ENCODE data around the gene AGAP1. TPM values are rescaled to one million over a fixed set of nuclear protein-coding genes. Genes with fewer than 3 reads are reported as not detected.
A peak's percentile ranks its signal among the peaks of the same experiment; 100 is the strongest.

Gene AGAP1
- polyA plus RNA-seq, 4 donors, result 9.8 to 19.2 (median 15.5) TPM

DNA sequence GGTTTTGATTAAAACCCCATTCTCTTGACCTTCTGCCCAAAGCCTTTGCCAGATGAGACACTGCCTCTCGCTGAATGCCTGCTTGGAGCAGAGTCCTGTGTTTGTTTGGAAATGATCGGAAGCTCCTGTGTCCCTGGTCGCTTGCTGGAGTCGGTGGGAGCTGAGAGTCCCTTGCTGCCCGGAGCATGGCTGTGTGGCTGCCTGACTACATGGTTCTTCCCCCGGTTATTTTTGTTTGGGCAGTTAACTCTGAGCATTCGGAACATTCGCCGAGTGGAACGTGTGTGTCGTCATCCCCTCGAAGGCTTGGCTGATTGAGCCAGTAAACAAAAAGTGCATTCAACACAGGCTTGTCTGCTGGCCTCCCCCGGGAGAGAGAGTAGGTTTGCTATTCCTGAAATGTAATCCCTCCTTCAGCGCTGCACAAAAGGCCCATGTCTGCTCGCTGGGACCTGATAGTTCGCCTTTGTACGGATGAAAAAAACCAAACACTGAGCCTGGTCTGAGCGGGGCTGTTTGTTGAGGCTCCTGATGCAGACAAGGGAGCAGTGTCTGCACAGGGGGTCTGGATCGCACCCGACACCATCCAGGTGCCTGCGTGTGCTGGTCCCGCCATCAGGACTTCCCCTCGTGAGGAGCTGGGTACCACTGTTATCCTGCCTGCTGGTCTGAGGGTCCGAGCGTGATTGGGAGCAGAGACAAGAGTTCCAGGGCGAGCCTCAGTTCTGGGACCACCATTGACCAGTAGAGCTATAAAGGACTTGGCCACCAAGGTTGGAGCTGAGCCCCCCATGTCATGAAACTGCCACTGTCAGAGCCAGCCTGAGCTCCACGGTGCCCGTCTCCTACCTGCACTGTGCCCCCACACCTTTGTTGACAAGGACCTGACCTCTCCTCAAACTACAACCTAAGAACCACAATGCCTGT is 83.8 kb downstream of the AGAP1 start:
- H3K27ac ChIP-seq (ENCODE audit: low read depth in 1 of 3, low read length in 2 of 3), result no peak overlapping the region
- no peak overlapping the region for H3K4me3 ChIP-seq (ENCODE audit: low read depth in 1 of 3, low read length in 3 of 3)
- FAIRE-seq (no peak), DNase-seq (no peak)
- no peaks in the 10 kb centered on the region for H3K27me3 ChIP-seq (ENCODE audit: control insufficient read depth in 3 of 3, insufficient read depth in 3 of 3, low read length in 3 of 3)
- no peaks in the 10 kb centered on the region for H3K9me3 ChIP-seq (ENCODE audit: control insufficient read depth in 2 of 2, insufficient read depth in 1 of 2, low read depth in 1 of 2, low read length in 1 of 2)
- 71 to 87% (median 82%) methylated on average over 28 of the region's 28 CpGs for WGBS, 3 donors
- H3K36me3 ChIP-seq (ENCODE audit: control insufficient read depth in 3 of 3, insufficient read depth in 2 of 3, low read depth in 1 of 3, low read length in 3 of 3), result peaks cover 0 to 2% (median 0%) of the 10 kb centered on the region in 3 donors
- H3K4me1 ChIP-seq (ENCODE audit: control insufficient read depth in 3 of 3, insufficient read depth in 2 of 3, low read depth in 1 of 3, low read length in 2 of 3), result peaks cover 0 to 3% (median under 1%) of the 10 kb centered on the region in 3 donors

DNA sequence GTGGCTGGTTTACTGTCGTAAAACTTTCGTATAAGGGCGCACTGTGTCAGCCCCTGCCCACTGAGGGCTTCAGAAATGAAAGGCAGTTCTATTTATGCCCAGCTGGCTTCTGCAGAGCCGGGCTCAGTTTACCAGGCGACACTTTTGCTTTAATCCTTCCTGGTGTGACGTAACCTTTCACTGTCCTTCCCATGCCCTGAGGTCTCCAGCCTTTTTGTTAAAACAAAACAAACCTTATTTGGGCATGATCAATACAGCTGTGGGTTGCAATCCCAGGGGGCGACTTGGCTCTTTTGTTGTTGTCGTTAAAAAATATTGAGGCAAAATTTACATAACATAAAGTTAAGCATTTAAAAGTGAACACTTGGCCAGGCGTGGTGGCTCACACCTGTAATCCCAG is 85.3 kb downstream of the AGAP1 start:
- WGBS, 3 donors, result 90 to 94% (median 91%) methylated on average over 9 of the region's 9 CpGs
- H3K36me3 ChIP-seq (ENCODE audit: control insufficient read depth in 3 of 3, insufficient read depth in 2 of 3, low read depth in 1 of 3, low read length in 3 of 3), result no peaks in the 10 kb centered on the region
- no peaks in the 10 kb centered on the region for H3K27me3 ChIP-seq (ENCODE audit: control insufficient read depth in 3 of 3, insufficient read depth in 3 of 3, low read length in 3 of 3)
- no peak overlapping the region for H3K4me3 ChIP-seq (ENCODE audit: low read depth in 1 of 3, low read length in 3 of 3)
- FAIRE-seq, result no peak
- no peak for DNase-seq
- peaks cover 2 to 4% (median 3%) of the 10 kb centered on the region in 3 donors for H3K4me1 ChIP-seq (ENCODE audit: control insufficient read depth in 3 of 3, insufficient read depth in 2 of 3, low read depth in 1 of 3, low read length in 2 of 3)
- H3K27ac ChIP-seq (ENCODE audit: low read depth in 1 of 3, low read length in 2 of 3), result no peak overlapping the region
- no peaks in the 10 kb centered on the region for H3K9me3 ChIP-seq (ENCODE audit: control insufficient read depth in 2 of 2, insufficient read depth in 1 of 2, low read depth in 1 of 2, low read length in 1 of 2)

GRCh38 chr2:235580426-235581157 is 86.7 kb downstream of the AGAP1 start:
- Histone ChIP-seq H3K27ac (ENCODE audit: low read depth in 1 of 3, low read length in 2 of 3) (no peak overlapping the region), H3K4me3 (ENCODE audit: low read depth in 1 of 3, low read length in 3 of 3) (no peak overlapping the region), H3K9me3 (ENCODE audit: control insufficient read depth in 2 of 2, insufficient read depth in 1 of 2, low read depth in 1 of 2, low read length in 1 of 2) (no peaks in the 10 kb centered on the region), H3K27me3 (ENCODE audit: control insufficient read depth in 3 of 3, insufficient read depth in 3 of 3, low read length in 3 of 3) (no peaks in the 10 kb centered on the region), H3K4me1 (ENCODE audit: control insufficient read depth in 3 of 3, insufficient read depth in 2 of 3, low read depth in 1 of 3, low read length in 2 of 3) (peaks cover 2 to 4% (median 3%) of the 10 kb centered on the region in 3 donors), H3K36me3 (ENCODE audit: control insufficient read depth in 3 of 3, insufficient read depth in 2 of 3, low read depth in 1 of 3, low read length in 3 of 3) (peaks cover 0 to 2% (median 0%) of the 10 kb centered on the region in 3 donors)
- DNase-seq (no peak), FAIRE-seq (no peak)
- WGBS, 3 donors, result 77 to 93% (median 78%) methylated on average over 7 of the region's 7 CpGs

DNA sequence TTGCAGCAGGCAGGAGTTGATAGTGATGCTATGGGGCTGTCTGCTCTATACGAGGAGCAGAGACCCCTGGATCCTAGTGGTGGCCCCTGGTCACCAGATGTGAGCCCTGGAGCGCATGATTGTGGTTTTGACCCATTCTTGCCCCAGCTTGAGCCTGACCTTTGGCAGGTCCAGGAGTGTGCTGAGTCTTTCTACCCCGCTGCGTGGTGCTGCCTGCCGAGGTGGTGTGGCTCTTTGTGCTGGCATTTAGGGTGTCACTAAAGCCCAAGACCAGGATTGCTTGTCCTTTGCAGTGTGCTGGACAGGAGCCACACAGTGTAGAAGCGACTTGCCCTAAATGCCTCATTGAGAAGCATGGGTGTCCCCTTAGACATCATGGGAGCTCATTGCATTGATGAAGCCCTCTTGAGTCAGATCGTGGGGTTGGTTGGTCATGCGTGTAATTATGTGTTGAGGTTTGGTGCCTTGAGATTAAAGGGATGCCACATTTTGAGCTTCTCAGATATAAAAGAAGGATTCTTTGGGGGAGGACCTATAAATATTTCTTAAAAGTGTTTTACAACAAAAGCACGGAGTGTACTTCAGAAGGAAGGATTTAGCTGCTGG is 88.3 kb downstream of the AGAP1 start:
- 84 to 88% (median 88%) methylated on average over 9 of the region's 9 CpGs for WGBS, 3 donors
- DNase-seq, result no peak
- FAIRE-seq, result no peak
- Histone ChIP-seq H3K9me3 (ENCODE audit: control insufficient read depth in 2 of 2, insufficient read depth in 1 of 2, low read depth in 1 of 2, low read length in 1 of 2) (no peaks in the 10 kb centered on the region), H3K4me1 (ENCODE audit: control insufficient read depth in 3 of 3, insufficient read depth in 2 of 3, low read depth in 1 of 3, low read length in 2 of 3) (peaks cover 0 to 4% (median 2%) of the 10 kb centered on the region in 3 donors), H3K36me3 (ENCODE audit: control insufficient read depth in 3 of 3, insufficient read depth in 2 of 3, low read depth in 1 of 3, low read length in 3 of 3) (peaks cover 0 to 9% (median 0%) of the 10 kb centered on the region in 3 donors), H3K4me3 (ENCODE audit: low read depth in 1 of 3, low read length in 3 of 3) (no peak overlapping the region), H3K27ac (ENCODE audit: low read depth in 1 of 3, low read length in 2 of 3) (no peak overlapping the region), H3K27me3 (ENCODE audit: control insufficient read depth in 3 of 3, insufficient read depth in 3 of 3, low read length in 3 of 3) (no peaks in the 10 kb centered on the region)

DNA sequence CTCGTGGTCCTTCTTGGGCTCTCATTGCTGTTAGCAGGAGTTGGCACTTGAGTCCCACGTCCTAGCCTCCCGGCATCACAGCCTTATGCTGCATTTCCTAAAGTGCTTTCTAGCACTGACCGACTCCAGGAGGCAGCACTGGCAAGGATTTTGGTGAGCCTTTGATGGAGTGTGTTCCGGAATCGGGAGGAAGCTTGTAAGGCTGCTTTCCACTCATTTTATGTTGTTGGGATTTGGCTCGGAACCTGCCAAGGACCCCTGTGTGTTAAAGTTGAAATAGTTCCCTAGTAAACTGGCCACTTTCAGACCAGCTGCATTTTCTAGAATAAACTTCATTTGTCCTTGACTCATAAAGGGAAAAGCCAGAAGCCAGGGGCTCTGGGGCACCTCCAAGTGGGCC is 88.9 kb downstream of the AGAP1 start:
- H3K4me3 ChIP-seq (ENCODE audit: low read depth in 1 of 3, low read length in 3 of 3), result no peak overlapping the region
- H3K27ac ChIP-seq (ENCODE audit: low read depth in 1 of 3, low read length in 2 of 3), result no peak overlapping the region
- no peak for FAIRE-seq
- WGBS, 3 donors, result 65 to 79% (median 68%) methylated on average over 7 of the region's 7 CpGs
- no peaks in the 10 kb centered on the region for H3K27me3 ChIP-seq (ENCODE audit: control insufficient read depth in 3 of 3, insufficient read depth in 3 of 3, low read length in 3 of 3)
- H3K36me3 ChIP-seq (ENCODE audit: control insufficient read depth in 3 of 3, insufficient read depth in 2 of 3, low read depth in 1 of 3, low read length in 3 of 3), result peaks cover 0 to 9% (median 0%) of the 10 kb centered on the region in 3 donors
- no peak for DNase-seq
- peaks cover 0 to 4% (median 2%) of the 10 kb centered on the region in 3 donors for H3K4me1 ChIP-seq (ENCODE audit: control insufficient read depth in 3 of 3, insufficient read depth in 2 of 3, low read depth in 1 of 3, low read length in 2 of 3)
- H3K9me3 ChIP-seq (ENCODE audit: control insufficient read depth in 2 of 2, insufficient read depth in 1 of 2, low read depth in 1 of 2, low read length in 1 of 2), result no peaks in the 10 kb centered on the region

- Histone ChIP-seq H3K4me3 (ENCODE audit: low read depth in 1 of 3, low read length in 3 of 3) (no peak overlapping the region), H3K27me3 (ENCODE audit: control insufficient read depth in 3 of 3, insufficient read depth in 3 of 3, low read length in 3 of 3) (no peaks in the 10 kb centered on the region), H3K27ac (ENCODE audit: low read depth in 1 of 3, low read length in 2 of 3) (no peak overlapping the region), H3K9me3 (ENCODE audit: control insufficient read depth in 2 of 2, insufficient read depth in 1 of 2, low read depth in 1 of 2, low read length in 1 of 2) (no peaks in the 10 kb centered on the region), H3K4me1 (ENCODE audit: control insufficient read depth in 3 of 3, insufficient read depth in 2 of 3, low read depth in 1 of 3, low read length in 2 of 3) (peaks cover 0 to 4% (median 2%) of the 10 kb centered on the region in 3 donors), H3K36me3 (ENCODE audit: control insufficient read depth in 3 of 3, insufficient read depth in 2 of 3, low read depth in 1 of 3, low read length in 3 of 3) (peaks cover 0 to 9% (median 0%) of the 10 kb centered on the region in 3 donors)
- WGBS, 3 donors, result 43 to 75% (median 55%) methylated on average over 6 of the region's 6 CpGs
- DNase-seq (peak; percentile 64 to 77), FAIRE-seq (no peak)
Measured at GRCh38 chr2:235583144-235583543, 89.3 kb downstream of the AGAP1 start.

GRCh38 chr2:235583925-235584637 is 90.2 kb downstream of the AGAP1 start:
- H3K9me3 ChIP-seq (ENCODE audit: control insufficient read depth in 2 of 2, insufficient read depth in 1 of 2, low read depth in 1 of 2, low read length in 1 of 2), result no peaks in the 10 kb centered on the region
- no peak overlapping the region for H3K27ac ChIP-seq (ENCODE audit: low read depth in 1 of 3, low read length in 2 of 3)
- H3K27me3 ChIP-seq (ENCODE audit: control insufficient read depth in 3 of 3, insufficient read depth in 3 of 3, low read length in 3 of 3), result no peaks in the 10 kb centered on the region
- no peak overlapping the region for H3K4me3 ChIP-seq (ENCODE audit: low read depth in 1 of 3, low read length in 3 of 3)
- DNase-seq (peak in 1 of 2 donors; percentile 41), FAIRE-seq (no peak)
- peaks cover 0 to 9% (median 0%) of the 10 kb centered on the region in 3 donors for H3K36me3 ChIP-seq (ENCODE audit: control insufficient read depth in 3 of 3, insufficient read depth in 2 of 3, low read depth in 1 of 3, low read length in 3 of 3)
- H3K4me1 ChIP-seq (ENCODE audit: control insufficient read depth in 3 of 3, insufficient read depth in 2 of 3, low read depth in 1 of 3, low read length in 2 of 3), result peaks cover 0 to 4% (median 2%) of the 10 kb centered on the region in 3 donors
- 74 to 78% (median 76%) methylated on average over 8 of the region's 8 CpGs for WGBS, 3 donors

GRCh38 chr2:235584638-235585007 is 90.8 kb downstream of the AGAP1 start:
- no peak for FAIRE-seq
- no peak overlapping the region for H3K27ac ChIP-seq (ENCODE audit: low read depth in 1 of 3, low read length in 2 of 3)
- H3K4me3 ChIP-seq (ENCODE audit: low read depth in 1 of 3, low read length in 3 of 3), result no peak overlapping the region
- 84 to 85% (median 85%) methylated on average over 10 of the region's 10 CpGs for WGBS, 3 donors
- H3K4me1 ChIP-seq (ENCODE audit: control insufficient read depth in 3 of 3, insufficient read depth in 2 of 3, low read depth in 1 of 3, low read length in 2 of 3), result peaks cover 0 to 4% (median 2%) of the 10 kb centered on the region in 3 donors
- peaks cover 0 to 9% (median 0%) of the 10 kb centered on the region in 3 donors for H3K36me3 ChIP-seq (ENCODE audit: control insufficient read depth in 3 of 3, insufficient read depth in 2 of 3, low read depth in 1 of 3, low read length in 3 of 3)
- no peak for DNase-seq
- H3K9me3 ChIP-seq (ENCODE audit: control insufficient read depth in 2 of 2, insufficient read depth in 1 of 2, low read depth in 1 of 2, low read length in 1 of 2), result no peaks in the 10 kb centered on the region
- no peaks in the 10 kb centered on the region for H3K27me3 ChIP-seq (ENCODE audit: control insufficient read depth in 3 of 3, insufficient read depth in 3 of 3, low read length in 3 of 3)
